ENCODE results near the gene PDE2A.
"Not testable (repeated sequence)": the region's sequence is repeated elsewhere in the genome, so short reads cannot be mapped to it uniquely, and the experiment has no call there.

GRCh38 chr11:72560864-72561263, 113.4 kb downstream of the PDE2A start:
- TF ChIP-seq, protein P1, sequence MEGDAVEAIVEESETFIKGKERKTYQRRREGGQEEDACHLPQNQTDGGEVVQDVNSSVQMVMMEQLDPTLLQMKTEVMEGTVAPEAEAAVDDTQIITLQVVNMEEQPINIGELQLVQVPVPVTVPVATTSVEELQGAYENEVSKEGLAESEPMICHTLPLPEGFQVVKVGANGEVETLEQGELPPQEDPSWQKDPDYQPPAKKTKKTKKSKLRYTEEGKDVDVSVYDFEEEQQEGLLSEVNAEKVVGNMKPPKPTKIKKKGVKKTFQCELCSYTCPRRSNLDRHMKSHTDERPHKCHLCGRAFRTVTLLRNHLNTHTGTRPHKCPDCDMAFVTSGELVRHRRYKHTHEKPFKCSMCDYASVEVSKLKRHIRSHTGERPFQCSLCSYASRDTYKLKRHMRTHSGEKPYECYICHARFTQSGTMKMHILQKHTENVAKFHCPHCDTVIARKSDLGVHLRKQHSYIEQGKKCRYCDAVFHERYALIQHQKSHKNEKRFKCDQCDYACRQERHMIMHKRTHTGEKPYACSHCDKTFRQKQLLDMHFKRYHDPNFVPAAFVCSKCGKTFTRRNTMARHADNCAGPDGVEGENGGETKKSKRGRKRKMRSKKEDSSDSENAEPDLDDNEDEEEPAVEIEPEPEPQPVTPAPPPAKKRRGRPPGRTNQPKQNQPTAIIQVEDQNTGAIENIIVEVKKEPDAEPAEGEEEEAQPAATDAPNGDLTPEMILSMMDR (IDR thresholded peaks at IDR 0.05; ENCODE audit: extremely low read depth in 1 of 2, insufficient read depth in 1 of 2, low read depth in 1 of 2, low read length in 2 of 2), result not testable (repeated sequence)
- TF ChIP-seq POLR2AphosphoS5 (IDR thresholded peaks at IDR 0.05; ENCODE audit: insufficient read depth, low read depth, low read length); POLR2A (IDR thresholded peaks at IDR 0.05; ENCODE audit: low read depth, low read length); MAX (IDR thresholded peaks at IDR 0.05; ENCODE audit: insufficient read depth, insufficient read length); JUN (IDR thresholded peaks at IDR 0.05; ENCODE audit: borderline replicate concordance, insufficient read depth, insufficient read length, low read depth); EZH2 (IDR thresholded peaks at IDR 0.05; ENCODE audit: borderline replicate concordance, low read depth, low read length, severe bottlenecking); GATA2 (IDR thresholded peaks at IDR 0.05; ENCODE audit: insufficient read depth, insufficient read length, low read depth, low read length); MYC (IDR thresholded peaks at IDR 0.05; ENCODE audit: low read depth, low read length): not testable (repeated sequence)

Measured in endothelial cell of umbilical vein (primary cell).